Measurements from ENCODE around the gene RXRB. TPM values are rescaled to one million over a fixed set of nuclear protein-coding genes. Genes with fewer than 3 reads are reported as not detected.
A peak's percentile ranks its signal among the peaks of the same experiment; 100 is the strongest.

RXRB gene
- total RNA-seq, 1 experiment from 2014 or later = 30.4 TPM

DNA sequence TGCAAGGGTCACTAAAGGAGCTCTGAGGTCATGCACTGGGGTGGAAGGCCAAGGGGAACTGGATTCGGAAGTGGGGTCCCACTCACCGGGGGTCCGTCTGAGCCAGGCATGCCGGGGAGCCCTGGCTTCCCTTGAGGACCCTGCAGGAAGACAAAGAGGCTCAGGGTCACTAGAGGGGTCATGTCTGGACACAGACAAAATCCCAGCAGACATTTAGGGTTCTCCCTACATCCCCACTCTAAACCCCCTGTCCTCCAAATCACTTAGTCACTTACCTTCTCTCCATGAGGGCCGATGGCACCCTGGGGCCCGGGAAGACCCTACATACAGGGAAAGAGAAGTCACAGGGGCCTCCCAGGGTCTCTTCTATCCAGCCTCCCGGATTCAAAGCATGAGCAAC is 23.6 kb downstream of the RXRB start:
- CTCF ChIA-PET = no interaction called here
- peaks cover 16% of the 10 kb centered on the region for H3K27me3 Mint-ChIP-seq (ENCODE audit: insufficient read depth, unreplicated experiment)

GRCh38 chr6:33175436-33176069 is 24.9 kb downstream of the RXRB start:
- Mint-ChIP-seq H3K27ac (ENCODE audit: unreplicated experiment) (no peak overlapping the region), H3K9me3 (ENCODE audit: unreplicated experiment) (no peaks in the 10 kb centered on the region), H3K27me3 (ENCODE audit: insufficient read depth, unreplicated experiment) (peaks cover 16% of the 10 kb centered on the region), H3K4me1 (ENCODE audit: low read depth, unreplicated experiment) (no peaks in the 10 kb centered on the region), H3K4me3 (ENCODE audit: unreplicated experiment) (no peak overlapping the region), H3K36me3 (ENCODE audit: insufficient read depth, unreplicated experiment) (no peaks in the 10 kb centered on the region)
- Histone ChIP-seq H3K36me3 (ENCODE audit: control insufficient read depth, insufficient read depth, low read length) (no peaks in the 10 kb centered on the region), H3K4me3 (ENCODE audit: low read depth, low read length) (no peak overlapping the region), H3K27me3 (replicated peaks; ENCODE audit: control insufficient read depth, insufficient read depth, low read length) (no peaks in the 10 kb centered on the region), H3K9me3 (no peaks in the 10 kb centered on the region), H3K4me1 (no peaks in the 10 kb centered on the region)
- BruUV-seq (replicated peaks) = no TSS peak
- intact Hi-C loops (cut with micrococcal nuclease; ENCODE audit: unreplicated experiment) = no loop called here
- TF ChIP-seq, protein P1, sequence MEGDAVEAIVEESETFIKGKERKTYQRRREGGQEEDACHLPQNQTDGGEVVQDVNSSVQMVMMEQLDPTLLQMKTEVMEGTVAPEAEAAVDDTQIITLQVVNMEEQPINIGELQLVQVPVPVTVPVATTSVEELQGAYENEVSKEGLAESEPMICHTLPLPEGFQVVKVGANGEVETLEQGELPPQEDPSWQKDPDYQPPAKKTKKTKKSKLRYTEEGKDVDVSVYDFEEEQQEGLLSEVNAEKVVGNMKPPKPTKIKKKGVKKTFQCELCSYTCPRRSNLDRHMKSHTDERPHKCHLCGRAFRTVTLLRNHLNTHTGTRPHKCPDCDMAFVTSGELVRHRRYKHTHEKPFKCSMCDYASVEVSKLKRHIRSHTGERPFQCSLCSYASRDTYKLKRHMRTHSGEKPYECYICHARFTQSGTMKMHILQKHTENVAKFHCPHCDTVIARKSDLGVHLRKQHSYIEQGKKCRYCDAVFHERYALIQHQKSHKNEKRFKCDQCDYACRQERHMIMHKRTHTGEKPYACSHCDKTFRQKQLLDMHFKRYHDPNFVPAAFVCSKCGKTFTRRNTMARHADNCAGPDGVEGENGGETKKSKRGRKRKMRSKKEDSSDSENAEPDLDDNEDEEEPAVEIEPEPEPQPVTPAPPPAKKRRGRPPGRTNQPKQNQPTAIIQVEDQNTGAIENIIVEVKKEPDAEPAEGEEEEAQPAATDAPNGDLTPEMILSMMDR (IDR thresholded peaks at IDR 0.05; ENCODE audit: insufficient read depth in 1 of 2, low read depth in 1 of 2, low read length in 1 of 2, severe bottlenecking in 1 of 2, unreplicated experiment in 1 of 2) = peak in 1 of 2 experiments; percentile 38
- DNase-seq = peak in 1 of 2 experiments; percentile 32
- POLR2A ChIA-PET = no interaction called here
- CTCF ChIA-PET = no interaction called here

More for the DNA sequence above, 23.6 kb downstream of the RXRB start:
- BruUV-seq (replicated peaks) = no TSS peak
- Histone ChIP-seq H3K9me3 (no peaks in the 10 kb centered on the region), H3K27me3 (replicated peaks; ENCODE audit: control insufficient read depth, insufficient read depth, low read length) (no peaks in the 10 kb centered on the region), H3K4me1 (no peaks in the 10 kb centered on the region), H3K36me3 (ENCODE audit: control insufficient read depth, insufficient read depth, low read length) (no peaks in the 10 kb centered on the region), H3K4me3 (ENCODE audit: low read depth, low read length) (no peak overlapping the region)
- intact Hi-C loops (cut with micrococcal nuclease; ENCODE audit: unreplicated experiment) = no loop called here
- no peak overlapping the region for H3K27ac Mint-ChIP-seq (ENCODE audit: unreplicated experiment)
- TF ChIP-seq, protein P1 (IDR thresholded peaks at IDR 0.05; ENCODE audit: insufficient read depth in 1 of 2, low read depth in 1 of 2, low read length in 1 of 2, severe bottlenecking in 1 of 2, unreplicated experiment in 1 of 2) = no peak
- no peaks in the 10 kb centered on the region for H3K36me3 Mint-ChIP-seq (ENCODE audit: insufficient read depth, unreplicated experiment)
- POLR2A ChIA-PET = interaction anchor here (0.6 kb wide), 1 partner anchor 1218 kb away, joined by 11 read pairs; no protein-coding TSS in a partner anchor
- no peaks in the 10 kb centered on the region for H3K9me3 Mint-ChIP-seq (ENCODE audit: unreplicated experiment)
- H3K4me1 Mint-ChIP-seq (ENCODE audit: low read depth, unreplicated experiment) = no peaks in the 10 kb centered on the region
- DNase-seq = no peak
- no peak overlapping the region for H3K4me3 Mint-ChIP-seq (ENCODE audit: unreplicated experiment)

- H3K4me3 ChIP-seq (ENCODE audit: low read depth, low read length) = no peak overlapping the region
- no peaks in the 10 kb centered on the region for H3K9me3 Mint-ChIP-seq (ENCODE audit: unreplicated experiment)
- CTCF ChIA-PET = no interaction called here
- H3K4me3 Mint-ChIP-seq (ENCODE audit: unreplicated experiment) = no peak overlapping the region
- no TSS peak for BruUV-seq (replicated peaks)
- no peak overlapping the region for H3K27ac Mint-ChIP-seq (ENCODE audit: unreplicated experiment)
- no peaks in the 10 kb centered on the region for H3K36me3 ChIP-seq (ENCODE audit: control insufficient read depth, insufficient read depth, low read length)
- H3K36me3 Mint-ChIP-seq (ENCODE audit: insufficient read depth, unreplicated experiment) = no peaks in the 10 kb centered on the region
- no peaks in the 10 kb centered on the region for H3K9me3 ChIP-seq
- TF ChIP-seq, protein P1 (IDR thresholded peaks at IDR 0.05; ENCODE audit: insufficient read depth in 1 of 2, low read depth in 1 of 2, low read length in 1 of 2, severe bottlenecking in 1 of 2, unreplicated experiment in 1 of 2) = no peak
- no peaks in the 10 kb centered on the region for H3K27me3 ChIP-seq (replicated peaks; ENCODE audit: control insufficient read depth, insufficient read depth, low read length)
- DNase-seq = no peak
- no peaks in the 10 kb centered on the region for H3K4me1 Mint-ChIP-seq (ENCODE audit: low read depth, unreplicated experiment)
- H3K27me3 Mint-ChIP-seq (ENCODE audit: insufficient read depth, unreplicated experiment) = peaks cover 16% of the 10 kb centered on the region
- intact Hi-C loops (cut with micrococcal nuclease; ENCODE audit: unreplicated experiment) = no loop called here
- H3K4me1 ChIP-seq = no peaks in the 10 kb centered on the region
- POLR2A ChIA-PET = no interaction called here
These were observed 25.7 kb downstream of the RXRB start for GRCh38 chr6:33174784-33175183.
